Caco-2 (cell line): Measurements from ENCODE around the gene FBXO38. TPM values are rescaled to one million over a fixed set of nuclear protein-coding genes. Genes with fewer than 3 reads are reported as not detected.

Source experiments
- BruUV-seq: library from RNA; stranded (reverse); fragments of 400-500 nt; replicated peaks from 2 replicates; lab custom pipeline; 2021; lab: Mats Ljungman, UMichigan
- CTCF ChIA-PET: fragments of 300-600 bp; sonication (Branson Sonifier 250); formaldehyde crosslinking; loops from one replicate; lab custom pipeline; 2022; ENCODE audit warnings: antibody characterized with exemption; lab: Charles Lee
- POLR2A ChIA-PET: fragments of 300-600 bp; sonication (Branson Sonifier 250); formaldehyde crosslinking; loops from one replicate; lab custom pipeline; 2022; ENCODE audit warnings: antibody characterized with exemption; lab: Charles Lee
- DNase-seq, 2 experiments: peaks; one replicate each; pipeline versions ENCODE4 v3.0.0 to v3.0.0-alpha.2; 2020 to 2022
- H3K27me3 ChIP-seq: replicated peaks from 2 replicates; pipeline ENCODE4 v1.6.0; 2011; ENCODE audit warnings: low read length; ENCODE audit not compliant: control insufficient read depth, insufficient read depth
- H3K36me3 ChIP-seq: 2 replicates; pipeline ENCODE4 v1.5.1; 2011; ENCODE audit warnings: low read length; ENCODE audit not compliant: control insufficient read depth, insufficient read depth
- H3K4me1 ChIP-seq: fragments of 250-450 bp; sonication (Bioruptor Pico); 2 replicates; pipeline ENCODE4 v1.5.1; 2020; ENCODE audit warnings: mild to moderate bottlenecking
- H3K4me3 ChIP-seq: 2 replicates; pipeline ENCODE4 v1.5.1; 2011; ENCODE audit warnings: low read depth, mild to moderate bottlenecking, control low read depth, low read length
- H3K9me3 ChIP-seq: fragments of 250-450 bp; sonication (Bioruptor Pico); 2 replicates; pipeline ENCODE4 v1.5.1; 2020; ENCODE audit warnings: mild to moderate bottlenecking, moderate library complexity
- H3K27ac Mint-ChIP-seq: one replicate; pipeline ENCODE4 v1.8.0; 2022; ENCODE audit warnings: mixed read lengths; ENCODE audit not compliant: unreplicated experiment
- H3K27me3 Mint-ChIP-seq: one replicate; pipeline ENCODE4 v1.8.0; 2022; ENCODE audit warnings: mixed read lengths; ENCODE audit not compliant: insufficient read depth, unreplicated experiment
- H3K36me3 Mint-ChIP-seq: one replicate; pipeline ENCODE4 v1.8.0; 2022; ENCODE audit warnings: mild to moderate bottlenecking, mixed read lengths; ENCODE audit not compliant: insufficient read depth, unreplicated experiment
- H3K4me1 Mint-ChIP-seq: one replicate; pipeline ENCODE4 v1.8.0; 2022; ENCODE audit warnings: low read depth, mixed read lengths; ENCODE audit not compliant: unreplicated experiment
- H3K4me3 Mint-ChIP-seq: one replicate; pipeline ENCODE4 v1.8.0; 2022; ENCODE audit warnings: mild to moderate bottlenecking, moderate library complexity, mixed read lengths; ENCODE audit not compliant: unreplicated experiment
- H3K9me3 Mint-ChIP-seq: one replicate; pipeline ENCODE4 v1.8.0; 2022; ENCODE audit warnings: mixed read lengths; ENCODE audit not compliant: unreplicated experiment
- CTCF ChIP-seq, 2 experiments: fragments of 200-600 bp in 1 of 2; IDR thresholded peaks; 1 replicate in 1 of 2; 2 replicates in 1 of 2; pipeline versions ENCODE4 v1.5.1 to v1.8.0; 2011 to 2022; ENCODE audit warnings: antibody characterized with exemption in 1 of 2, control low read depth in 1 of 2, inconsistent platforms in 1 of 2, low read depth in 1 of 2, low read length in 1 of 2, mild to moderate bottlenecking in 1 of 2, moderate library complexity in 1 of 2; ENCODE audit not compliant: insufficient read depth in 1 of 2, severe bottlenecking in 1 of 2, unreplicated experiment in 1 of 2
- intact Hi-C: fragments of 100-400 bp; cut with micrococcal nuclease; formaldehyde crosslinking; loops from one replicate; pipeline ENCODE4 v1.10.0; 2022; ENCODE audit not compliant: unreplicated experiment
- total RNA-seq: library from RNA; stranded (reverse); gene quantifications from 2 replicates; pipeline ENCODE4 v1.2.3, GENCODE V29; 2022

The FBXO38 gene
- total RNA-seq, 1 experiment from 2014 or later: 36.7 TPM

DNA sequence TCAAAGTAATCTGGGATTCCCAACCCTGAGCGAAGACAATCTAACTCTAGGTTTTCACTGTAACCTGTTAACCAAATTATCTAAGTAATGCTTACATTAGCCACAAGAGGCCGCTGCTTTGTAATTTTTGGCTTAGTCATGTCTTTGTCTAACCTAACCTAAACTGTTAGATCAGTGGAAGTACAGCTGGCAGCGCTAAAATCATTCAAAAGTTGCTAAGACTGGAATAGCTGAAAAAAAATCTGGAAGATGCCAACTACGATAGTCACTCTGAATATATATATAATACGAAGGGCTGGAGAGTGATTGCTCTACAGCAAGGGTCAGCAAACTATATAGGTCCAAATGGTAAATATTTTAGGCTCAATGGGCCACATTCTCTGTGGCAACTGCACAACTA, 60.2 kb downstream of the FBXO38 start:
- H3K4me1 ChIP-seq: no peaks in the 10 kb centered on the region
- BruUV-seq: no TSS peak
- peak; percentile 67 to 76 for TF ChIP-seq CTCF (IDR thresholded peaks at IDR 0.05; ENCODE audit: insufficient read depth in 1 of 2, low read depth in 1 of 2, low read length in 1 of 2, severe bottlenecking in 1 of 2, unreplicated experiment in 1 of 2)
- H3K4me3 Mint-ChIP-seq: no peak overlapping the region
- H3K4me1 Mint-ChIP-seq: no peaks in the 10 kb centered on the region
- no peaks in the 10 kb centered on the region for H3K27me3 Mint-ChIP-seq
- no peaks in the 10 kb centered on the region for H3K9me3 ChIP-seq
- no peaks in the 10 kb centered on the region for H3K9me3 Mint-ChIP-seq
- DNase-seq: peak in 1 of 2 experiments; percentile 63
- CTCF ChIA-PET: interaction anchor here (0.6 to 5.3 kb wide), 2 partner anchors 287 to 424 kb away, joined by 3 to 42 read pairs; no protein-coding TSS in a partner anchor
- no peak overlapping the region for H3K27ac Mint-ChIP-seq
- intact Hi-C loops: loop anchor here (1.0 to 10.0 kb wide), 5 partner anchors 39 to 287 kb away; no protein-coding TSS in a partner anchor
- no peaks in the 10 kb centered on the region for H3K27me3 ChIP-seq
- H3K36me3 ChIP-seq: no peaks in the 10 kb centered on the region
- H3K36me3 Mint-ChIP-seq: peaks cover 29% of the 10 kb centered on the region
- no peak overlapping the region for H3K4me3 ChIP-seq
- POLR2A ChIA-PET: no interaction called here

- Histone ChIP-seq H3K4me3 (no peak overlapping the region), H3K4me1 (no peaks in the 10 kb centered on the region), H3K36me3 (no peaks in the 10 kb centered on the region), H3K9me3 (no peaks in the 10 kb centered on the region), H3K27me3 (no peaks in the 10 kb centered on the region)
- Mint-ChIP-seq H3K9me3 (no peaks in the 10 kb centered on the region), H3K4me1 (no peaks in the 10 kb centered on the region), H3K4me3 (no peak overlapping the region), H3K27me3 (no peaks in the 10 kb centered on the region), H3K27ac (no peak overlapping the region), H3K36me3 (peaks cover 13% of the 10 kb centered on the region)
- TF ChIP-seq CTCF (IDR thresholded peaks at IDR 0.05; ENCODE audit: insufficient read depth in 1 of 2, low read depth in 1 of 2, low read length in 1 of 2, severe bottlenecking in 1 of 2, unreplicated experiment in 1 of 2): no peak
- no TSS peak for BruUV-seq
- CTCF ChIA-PET: interaction anchor here (0.5 kb wide), 1 partner anchor 218 kb away, joined by 3 read pairs; no protein-coding TSS in a partner anchor
- no peak for DNase-seq
- POLR2A ChIA-PET: no interaction called here
- intact Hi-C loops: loop anchor here (2.0 to 10.0 kb wide), 2 partner anchors 37 to 261 kb away; no protein-coding TSS in a partner anchor
These were observed 61.8 kb downstream of the FBXO38 start for GRCh38 chr5:148445578-148445977.

DNA sequence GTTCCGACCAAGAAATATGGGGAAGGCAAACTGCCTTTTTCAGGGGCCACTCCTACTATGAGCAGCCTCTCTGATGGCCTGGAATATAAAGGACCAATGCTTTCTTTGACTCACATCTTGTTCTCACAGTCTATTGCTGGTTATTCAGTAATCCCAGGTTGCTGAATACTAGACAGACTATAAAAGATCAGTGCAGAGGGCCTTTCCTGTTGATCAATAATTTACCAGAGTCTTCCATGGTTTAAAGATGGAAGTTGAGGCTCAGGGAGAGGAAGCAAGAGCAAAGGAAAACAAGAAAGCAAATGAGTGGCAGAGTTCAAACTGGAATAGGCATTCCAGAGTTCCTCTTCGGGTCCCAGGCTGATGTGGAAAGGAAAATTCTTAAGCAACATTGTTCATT, 62.9 kb downstream of the FBXO38 start:
- Mint-ChIP-seq H3K27ac (no peak overlapping the region), H3K36me3 (peaks cover 6% of the 10 kb centered on the region), H3K27me3 (no peaks in the 10 kb centered on the region), H3K4me1 (no peaks in the 10 kb centered on the region), H3K9me3 (no peaks in the 10 kb centered on the region), H3K4me3 (no peak overlapping the region)
- CTCF ChIA-PET: no interaction called here
- Histone ChIP-seq H3K27me3 (no peaks in the 10 kb centered on the region), H3K36me3 (no peaks in the 10 kb centered on the region), H3K4me3 (no peak overlapping the region), H3K4me1 (no peaks in the 10 kb centered on the region), H3K9me3 (no peaks in the 10 kb centered on the region)
- POLR2A ChIA-PET: no interaction called here
- no peak for DNase-seq
- BruUV-seq: no TSS peak
- TF ChIP-seq CTCF (IDR thresholded peaks at IDR 0.05; ENCODE audit: insufficient read depth in 1 of 2, low read depth in 1 of 2, low read length in 1 of 2, severe bottlenecking in 1 of 2, unreplicated experiment in 1 of 2): no peak
- intact Hi-C loops: loop anchor here (10.0 kb wide), 1 partner anchor 262 kb away; no protein-coding TSS in a partner anchor
